Cardiac muscle cell (in vitro differentiated cells and primary cell): Measurements from ENCODE around the gene ELAVL3. TPM values are rescaled to one million over a fixed set of nuclear protein-coding genes. Genes with fewer than 3 reads are reported as not detected.

ENCODE experiments used
- DNase-seq, 2 donors: peaks; one replicate each; pipeline versions ENCODE4 v3.0.0 to v3.0.0-alpha.2; 2010 to 2017; ENCODE audit warnings: low read depth in 1 of 2, low spot score in 1 of 2
- H3K27ac ChIP-seq: fragments of 200-600 bp; sonication (generic); 2 replicates; pipeline ENCODE4 v1.5.1; 2016
- H3K27me3 ChIP-seq: fragments of 200-600 bp; sonication (generic); 2 replicates; pipeline ENCODE4 v1.6.0; 2016; ENCODE audit warnings: control low read depth
- H3K36me3 ChIP-seq: fragments of 200-600 bp; sonication (generic); 2 replicates; pipeline ENCODE4 v1.5.1; 2016; ENCODE audit warnings: control low read depth
- H3K4me1 ChIP-seq: fragments of 200-600 bp; sonication (generic); 2 replicates; pipeline ENCODE4 v1.8.1; 2017; ENCODE audit warnings: low read depth, mild to moderate bottlenecking, mixed run types
- H3K4me3 ChIP-seq: fragments of 200-600 bp; sonication (generic); 2 replicates; pipeline ENCODE4 v1.5.1; 2016; ENCODE audit warnings: mild to moderate bottlenecking
- H3K9me3 ChIP-seq: fragments of 200-600 bp; sonication (generic); 2 replicates; pipeline ENCODE4 v1.5.1; 2017; ENCODE audit warnings: low read depth, mild to moderate bottlenecking, control low read depth
- CTCF ChIP-seq: IDR thresholded peaks from 2 replicates; pipeline ENCODE4 v1.5.1; 2012; ENCODE audit warnings: low read depth, mild to moderate bottlenecking, low read length
- polyA plus RNA-seq: library from polyadenylated mRNA; unstranded; fragments of >200 nt; fragmentation: Nextera tagmentation; extraction: Ambion mirVana; gene quantifications from 2 replicates; pipeline ENCODE4 v1.2.1, GENCODE V29; 2016
- total RNA-seq: library from RNA; depleted of rRNA; stranded (reverse); fragments of >200 nt; gene quantifications from 2 replicates; pipeline ENCODE4 v1.2.3, GENCODE V29; 2016

The ELAVL3 gene
- total and polyA plus RNA-seq, 2 experiments from 2014 or later, result 0.09 to 0.10 TPM

- Histone ChIP-seq H3K9me3 (no peaks in the 10 kb centered on the region), H3K27ac (no peak overlapping the region), H3K4me3 (no peak overlapping the region), H3K4me1 (no peaks in the 10 kb centered on the region), H3K27me3 (no peaks in the 10 kb centered on the region), H3K36me3 (peaks cover 11% of the 10 kb centered on the region)
- no peak for DNase-seq
- TF ChIP-seq CTCF, result no peak
These were observed 32.4 kb downstream of the ELAVL3 start for GRCh38 chr19:11448410-11448809.

- H3K9me3 ChIP-seq, result no peaks in the 10 kb centered on the region
- DNase-seq, result no peak
- peaks cover 11% of the 10 kb centered on the region for H3K36me3 ChIP-seq
- no peak overlapping the region for H3K4me3 ChIP-seq
- no peak for TF ChIP-seq CTCF
- no peak overlapping the region for H3K27ac ChIP-seq
- no peaks in the 10 kb centered on the region for H3K27me3 ChIP-seq
- no peaks in the 10 kb centered on the region for H3K4me1 ChIP-seq
These were observed 33.2 kb downstream of the ELAVL3 start for GRCh38 chr19:11447347-11448262.

GRCh38 chr19:11446652-11447301, 34.1 kb downstream of the ELAVL3 start:
- Histone ChIP-seq H3K9me3 (no peaks in the 10 kb centered on the region), H3K4me3 (no peak overlapping the region), H3K27me3 (no peaks in the 10 kb centered on the region), H3K36me3 (peaks cover 11% of the 10 kb centered on the region), H3K4me1 (no peaks in the 10 kb centered on the region), H3K27ac (no peak overlapping the region)
- DNase-seq, result peak; percentile 46 to 69
- peak; percentile 79 for TF ChIP-seq CTCF

- H3K4me1 ChIP-seq, result no peaks in the 10 kb centered on the region
- H3K36me3 ChIP-seq, result peaks cover 13% of the 10 kb centered on the region
- no peak for TF ChIP-seq CTCF
- no peak overlapping the region for H3K27ac ChIP-seq
- no peaks in the 10 kb centered on the region for H3K9me3 ChIP-seq
- no peak for DNase-seq
- H3K27me3 ChIP-seq, result no peaks in the 10 kb centered on the region
- H3K4me3 ChIP-seq, result no peak overlapping the region
These were observed 34.6 kb downstream of the ELAVL3 start for GRCh38 chr19:11446271-11446651.

- no peak overlapping the region for H3K27ac ChIP-seq
- no peaks in the 10 kb centered on the region for H3K4me1 ChIP-seq
- no peak for TF ChIP-seq CTCF
- no peak overlapping the region for H3K4me3 ChIP-seq
- DNase-seq, result no peak
- peaks cover 11% of the 10 kb centered on the region for H3K36me3 ChIP-seq
- H3K9me3 ChIP-seq, result no peaks in the 10 kb centered on the region
- H3K27me3 ChIP-seq, result no peaks in the 10 kb centered on the region
These were observed 35.7 kb downstream of the ELAVL3 start for GRCh38 chr19:11445141-11445540.
